Liver (tissue), 9 donors: ENCODE measurements around the gene LOXHD1. TPM values are rescaled to one million over a fixed set of nuclear protein-coding genes. Genes with fewer than 3 reads are reported as not detected.

Source experiments
- DNase-seq: peaks from one replicate; pipeline ENCODE4 v3.0.0-alpha.2; 2017; ENCODE audit warnings: low spot score
- H3K27ac ChIP-seq, 2 donors: one replicate each; pipeline ENCODE4 v1.7.0; 2013; ENCODE audit warnings: inconsistent platforms in 2 of 2, low read length in 2 of 2, control low read depth in 1 of 2, low read depth in 1 of 2, mild to moderate bottlenecking in 1 of 2
- H3K27me3 ChIP-seq, 4 donors: one replicate each; pipeline versions ENCODE4 v1.6.1 to v1.7.0; 2013; ENCODE audit warnings: low read length in 3 of 4, inconsistent platforms in 1 of 4, mild to moderate bottlenecking in 1 of 4, moderate library complexity in 1 of 4; ENCODE audit not compliant: control insufficient read depth in 4 of 4, insufficient read depth in 4 of 4
- H3K36me3 ChIP-seq, 4 donors: one replicate each; pipeline versions ENCODE4 v1.6.1 to v1.7.0; 2013; ENCODE audit warnings: low read length in 3 of 4, mild to moderate bottlenecking in 3 of 4, low read depth in 1 of 4, moderate library complexity in 1 of 4; ENCODE audit not compliant: control insufficient read depth in 4 of 4, insufficient read depth in 3 of 4
- H3K4me1 ChIP-seq, 4 donors: one replicate each; pipeline versions ENCODE4 v1.6.1 to v1.7.0; 2013; ENCODE audit warnings: low read length in 3 of 4, mild to moderate bottlenecking in 3 of 4, moderate library complexity in 1 of 4; ENCODE audit not compliant: control insufficient read depth in 4 of 4, insufficient read depth in 4 of 4
- H3K4me3 ChIP-seq, 3 donors: one replicate each; pipeline versions ENCODE4 v1.6.1 to v1.7.0; 2013; ENCODE audit warnings: low read length in 3 of 3, control low read depth in 1 of 3, low read depth in 1 of 3, mild to moderate bottlenecking in 1 of 3
- H3K9ac ChIP-seq, 2 donors: one replicate each; pipeline ENCODE4 v1.7.0; 2013; ENCODE audit warnings: low read length in 2 of 2, mild to moderate bottlenecking in 2 of 2, moderate library complexity in 2 of 2, control low read depth in 1 of 2, low read depth in 1 of 2
- H3K9me3 ChIP-seq, 4 donors: one replicate each; pipeline versions ENCODE4 v1.6.1 to v1.7.0; 2013; ENCODE audit warnings: low read length in 3 of 4; ENCODE audit not compliant: control insufficient read depth in 4 of 4
- CTCF ChIP-seq: fragments of 150-350 bp; IDR thresholded peaks from 2 replicates; pipeline ENCODE4 v1.5.1; 2017; ENCODE audit warnings: improper control_type of control experiment, low read depth, low read length; ENCODE audit not compliant: missing input control
- EGR1 ChIP-seq, 2 donors: IDR thresholded peaks; 2 replicates each; pipeline ENCODE4 v1.6.1; 2016 to 2018; ENCODE audit warnings: antibody characterized with exemption in 2 of 2, low read depth in 2 of 2
- FOXA1 ChIP-seq: IDR thresholded peaks from 2 replicates; pipeline ENCODE4 v1.6.1; 2016; ENCODE audit warnings: antibody characterized with exemption
- FOXA2 ChIP-seq: IDR thresholded peaks from 2 replicates; pipeline ENCODE4 v1.6.1; 2016; ENCODE audit warnings: antibody characterized with exemption
- GABPA ChIP-seq, 2 donors: IDR thresholded peaks in 1 of 2; conservative IDR thresholded peaks in 1 of 2; 2 replicates each; pipeline ENCODE4 v1.6.1; 2016; ENCODE audit warnings: antibody characterized with exemption in 2 of 2, mild to moderate bottlenecking in 1 of 2, moderate library complexity in 1 of 2
- HNF4A ChIP-seq, 2 donors: conservative IDR thresholded peaks; 2 replicates each; pipeline ENCODE4 v1.6.1; 2016; ENCODE audit warnings: antibody characterized with exemption in 2 of 2, mild to moderate bottlenecking in 2 of 2
- HNF4G ChIP-seq: IDR thresholded peaks from 2 replicates; pipeline ENCODE4 v1.6.1; 2016; ENCODE audit warnings: antibody characterized with exemption
- JUND ChIP-seq, 2 donors: IDR thresholded peaks; 2 replicates each; pipeline ENCODE4 v1.6.1; 2016; ENCODE audit warnings: antibody characterized with exemption in 2 of 2
- NR2F2 ChIP-seq: IDR thresholded peaks from 2 replicates; pipeline ENCODE4 v1.6.1; 2016; ENCODE audit warnings: antibody characterized with exemption
- RAD21 ChIP-seq, 2 donors: IDR thresholded peaks; 2 replicates each; pipeline ENCODE4 v1.6.1; 2016; ENCODE audit warnings: antibody characterized with exemption in 2 of 2, mild to moderate bottlenecking in 2 of 2
- REST ChIP-seq: IDR thresholded peaks from 2 replicates; pipeline ENCODE4 v1.6.1; 2016; ENCODE audit warnings: antibody characterized with exemption, mild to moderate bottlenecking
- RXRA ChIP-seq, 2 donors: IDR thresholded peaks; 2 replicates each; pipeline ENCODE4 v1.6.1; 2017 to 2018; ENCODE audit warnings: antibody characterized with exemption in 2 of 2, mild to moderate bottlenecking in 1 of 2
- SP1 ChIP-seq: IDR thresholded peaks from 2 replicates; pipeline ENCODE4 v1.6.1; 2018; ENCODE audit warnings: antibody characterized with exemption, mild to moderate bottlenecking
- TAF1 ChIP-seq: conservative IDR thresholded peaks from 2 replicates; pipeline ENCODE4 v1.6.1; 2016; ENCODE audit warnings: antibody characterized with exemption, mild to moderate bottlenecking
- YY1 ChIP-seq: IDR thresholded peaks from 2 replicates; pipeline ENCODE4 v1.6.1; 2016; ENCODE audit warnings: antibody characterized with exemption, mild to moderate bottlenecking
- ZBTB33 ChIP-seq: IDR thresholded peaks from 2 replicates; pipeline ENCODE4 v1.6.1; 2016; ENCODE audit warnings: antibody characterized with exemption
- WGBS: extraction: QIAGEN DNeasy Blood & Tissue Kit; methylation state at CpG from one replicate; pipeline ENCODE4 v1.1.7; 2013; 5-methylcytosine and 5-hydroxymethylcytosine counted together
- polyA plus RNA-seq, 2 donors: library from polyadenylated mRNA; stranded (reverse) in 1 of 2; unstranded in 1 of 2; fragments of 200-250 nt in 1 of 2; fragments of >200 nt in 1 of 2; fragmentation: Nextera tagmentation in 1 of 2; extraction: Ambion mirVana in 1 of 2; gene quantifications; one replicate each; pipeline versions ENCODE4 v1.2.1 to v1.2.3, GENCODE V29; 2013 to 2015
- total RNA-seq, 2 donors: library from RNA; depleted of rRNA; stranded (reverse); fragments of >200 nt; gene quantifications; one replicate each; pipeline ENCODE4 v1.2.3, GENCODE V29; 2014
- TF ChIP-seq, protein P1 (sequence below): IDR thresholded peaks from 2 replicates; pipeline ENCODE4 v1.6.1; 2016; ENCODE audit warnings: antibody characterized with exemption
- TF ChIP-seq, protein P2 (sequence below): IDR thresholded peaks from 2 replicates; pipeline ENCODE4 v1.6.1; 2016; ENCODE audit warnings: antibody characterized with exemption
- donor health status: healthy.
- donor health status: healthy.
- donor health status: healthy.
- donor health status: healthy.
- donor health status: healthy.

LOXHD1 gene
- total and polyA plus RNA-seq, 4 donors: 0.09 to 0.25 TPM; not detected in 2

DNA sequence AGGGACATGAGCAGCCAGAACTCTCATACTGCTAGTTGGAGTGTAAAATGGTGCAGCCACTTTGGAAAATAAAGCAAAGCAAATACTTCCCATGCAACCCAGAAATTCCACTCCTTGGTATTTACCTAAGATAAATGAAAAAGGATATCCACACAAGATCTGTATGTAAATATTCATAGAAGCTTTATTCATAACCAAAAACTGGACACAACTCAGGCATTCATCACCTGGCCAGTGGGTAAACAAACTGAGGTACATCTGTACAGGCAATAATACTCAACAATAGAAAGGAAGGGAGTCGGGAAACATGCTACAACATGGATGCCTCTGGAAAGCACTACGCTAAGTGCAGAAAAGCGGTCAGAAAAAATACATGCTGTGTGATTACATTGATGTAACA lies 2.5 kb upstream of the LOXHD1 start:
- Histone ChIP-seq H3K4me1 (no peaks in the 10 kb centered on the region), H3K9ac (no peak overlapping the region), H3K27ac (no peak overlapping the region), H3K9me3 (no peaks in the 10 kb centered on the region), H3K36me3 (no peaks in the 10 kb centered on the region), H3K27me3 (no peaks in the 10 kb centered on the region), H3K4me3 (no peak overlapping the region)
- TF ChIP-seq RAD21 (IDR thresholded peaks at IDR 0.05) (no peak), SP1 (no peak), TAF1 (no peak), RXRA (IDR thresholded peaks at IDR 0.05) (no peak), EGR1 (IDR thresholded peaks at IDR 0.05; ENCODE audit: low read depth in 2 of 2) (no peak), YY1 (no peak), FOXA2 (no peak), FOXA1 (no peak), ZBTB33 (no peak), REST (no peak), HNF4A (conservative IDR thresholded peaks at IDR 0.05) (no peak), HNF4G (no peak), GABPA (IDR thresholded peaks at IDR 0.05 in 1 of 2, conservative IDR thresholded peaks at IDR 0.05 in 1 of 2) (no peak), NR2F2 (no peak), JUND (IDR thresholded peaks at IDR 0.05) (no peak), CTCF (no peak)
- TF ChIP-seq, protein P1, sequence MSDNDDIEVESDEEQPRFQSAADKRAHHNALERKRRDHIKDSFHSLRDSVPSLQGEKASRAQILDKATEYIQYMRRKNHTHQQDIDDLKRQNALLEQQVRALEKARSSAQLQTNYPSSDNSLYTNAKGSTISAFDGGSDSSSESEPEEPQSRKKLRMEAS: no peak
- TF ChIP-seq, protein P2, sequence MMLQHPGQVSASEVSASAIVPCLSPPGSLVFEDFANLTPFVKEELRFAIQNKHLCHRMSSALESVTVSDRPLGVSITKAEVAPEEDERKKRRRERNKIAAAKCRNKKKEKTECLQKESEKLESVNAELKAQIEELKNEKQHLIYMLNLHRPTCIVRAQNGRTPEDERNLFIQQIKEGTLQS: no peak
- 86% methylated on average over 3 of the region's 3 CpGs for WGBS
- DNase-seq: no peak
